Liver (tissue), 9 donors: ENCODE results near the gene TGFBI. TPM values are rescaled to one million over a fixed set of nuclear protein-coding genes. Genes with fewer than 3 reads are reported as not detected.

ENCODE experiments used
- DNase-seq: peaks from one replicate; pipeline ENCODE4 v3.0.0-alpha.2; 2017; ENCODE audit warnings: low spot score
- H3K27ac ChIP-seq, 2 donors: one replicate each; pipeline ENCODE4 v1.7.0; 2013; ENCODE audit warnings: inconsistent platforms in 2 of 2, low read length in 2 of 2, control low read depth in 1 of 2, low read depth in 1 of 2, mild to moderate bottlenecking in 1 of 2
- H3K27me3 ChIP-seq, 4 donors: one replicate each; pipeline versions ENCODE4 v1.6.1 to v1.7.0; 2013; ENCODE audit warnings: low read length in 3 of 4, inconsistent platforms in 1 of 4, mild to moderate bottlenecking in 1 of 4, moderate library complexity in 1 of 4; ENCODE audit not compliant: control insufficient read depth in 4 of 4, insufficient read depth in 4 of 4
- H3K36me3 ChIP-seq, 4 donors: one replicate each; pipeline versions ENCODE4 v1.6.1 to v1.7.0; 2013; ENCODE audit warnings: low read length in 3 of 4, mild to moderate bottlenecking in 3 of 4, low read depth in 1 of 4, moderate library complexity in 1 of 4; ENCODE audit not compliant: control insufficient read depth in 4 of 4, insufficient read depth in 3 of 4
- H3K4me1 ChIP-seq, 4 donors: one replicate each; pipeline versions ENCODE4 v1.6.1 to v1.7.0; 2013; ENCODE audit warnings: low read length in 3 of 4, mild to moderate bottlenecking in 3 of 4, moderate library complexity in 1 of 4; ENCODE audit not compliant: control insufficient read depth in 4 of 4, insufficient read depth in 4 of 4
- H3K4me3 ChIP-seq, 3 donors: one replicate each; pipeline versions ENCODE4 v1.6.1 to v1.7.0; 2013; ENCODE audit warnings: low read length in 3 of 3, control low read depth in 1 of 3, low read depth in 1 of 3, mild to moderate bottlenecking in 1 of 3
- H3K9ac ChIP-seq, 2 donors: one replicate each; pipeline ENCODE4 v1.7.0; 2013; ENCODE audit warnings: low read length in 2 of 2, mild to moderate bottlenecking in 2 of 2, moderate library complexity in 2 of 2, control low read depth in 1 of 2, low read depth in 1 of 2
- H3K9me3 ChIP-seq, 4 donors: one replicate each; pipeline versions ENCODE4 v1.6.1 to v1.7.0; 2013; ENCODE audit warnings: low read length in 3 of 4; ENCODE audit not compliant: control insufficient read depth in 4 of 4
- EGR1 ChIP-seq, 2 donors: IDR thresholded peaks; 2 replicates each; pipeline ENCODE4 v1.6.1; 2016 to 2018; ENCODE audit warnings: antibody characterized with exemption in 2 of 2, low read depth in 2 of 2
- FOXA1 ChIP-seq: IDR thresholded peaks from 2 replicates; pipeline ENCODE4 v1.6.1; 2016; ENCODE audit warnings: antibody characterized with exemption
- FOXA2 ChIP-seq: IDR thresholded peaks from 2 replicates; pipeline ENCODE4 v1.6.1; 2016; ENCODE audit warnings: antibody characterized with exemption
- GABPA ChIP-seq, 2 donors: IDR thresholded peaks in 1 of 2; conservative IDR thresholded peaks in 1 of 2; 2 replicates each; pipeline ENCODE4 v1.6.1; 2016; ENCODE audit warnings: antibody characterized with exemption in 2 of 2, mild to moderate bottlenecking in 1 of 2, moderate library complexity in 1 of 2
- HNF4A ChIP-seq, 2 donors: conservative IDR thresholded peaks; 2 replicates each; pipeline ENCODE4 v1.6.1; 2016; ENCODE audit warnings: antibody characterized with exemption in 2 of 2, mild to moderate bottlenecking in 2 of 2
- HNF4G ChIP-seq: IDR thresholded peaks from 2 replicates; pipeline ENCODE4 v1.6.1; 2016; ENCODE audit warnings: antibody characterized with exemption
- JUND ChIP-seq, 2 donors: IDR thresholded peaks; 2 replicates each; pipeline ENCODE4 v1.6.1; 2016; ENCODE audit warnings: antibody characterized with exemption in 2 of 2
- NR2F2 ChIP-seq: IDR thresholded peaks from 2 replicates; pipeline ENCODE4 v1.6.1; 2016; ENCODE audit warnings: antibody characterized with exemption
- RAD21 ChIP-seq, 2 donors: IDR thresholded peaks; 2 replicates each; pipeline ENCODE4 v1.6.1; 2016; ENCODE audit warnings: antibody characterized with exemption in 2 of 2, mild to moderate bottlenecking in 2 of 2
- RXRA ChIP-seq, 2 donors: IDR thresholded peaks; 2 replicates each; pipeline ENCODE4 v1.6.1; 2017 to 2018; ENCODE audit warnings: antibody characterized with exemption in 2 of 2, mild to moderate bottlenecking in 1 of 2
- SP1 ChIP-seq: IDR thresholded peaks from 2 replicates; pipeline ENCODE4 v1.6.1; 2018; ENCODE audit warnings: antibody characterized with exemption, mild to moderate bottlenecking
- TAF1 ChIP-seq: conservative IDR thresholded peaks from 2 replicates; pipeline ENCODE4 v1.6.1; 2016; ENCODE audit warnings: antibody characterized with exemption, mild to moderate bottlenecking
- YY1 ChIP-seq: IDR thresholded peaks from 2 replicates; pipeline ENCODE4 v1.6.1; 2016; ENCODE audit warnings: antibody characterized with exemption, mild to moderate bottlenecking
- WGBS: extraction: QIAGEN DNeasy Blood & Tissue Kit; methylation state at CpG from one replicate; pipeline ENCODE4 v1.1.7; 2013; 5-methylcytosine and 5-hydroxymethylcytosine counted together
- polyA plus RNA-seq, 2 donors: library from polyadenylated mRNA; stranded (reverse) in 1 of 2; unstranded in 1 of 2; fragments of 200-250 nt in 1 of 2; fragments of >200 nt in 1 of 2; fragmentation: Nextera tagmentation in 1 of 2; extraction: Ambion mirVana in 1 of 2; gene quantifications; one replicate each; pipeline versions ENCODE4 v1.2.1 to v1.2.3, GENCODE V29; 2013 to 2015
- total RNA-seq, 2 donors: library from RNA; depleted of rRNA; stranded (reverse); fragments of >200 nt; gene quantifications; one replicate each; pipeline ENCODE4 v1.2.3, GENCODE V29; 2014
- TF ChIP-seq, protein P1 (sequence below): IDR thresholded peaks from 2 replicates; pipeline ENCODE4 v1.6.1; 2016; ENCODE audit warnings: antibody characterized with exemption
- TF ChIP-seq, protein P2 (sequence below): IDR thresholded peaks from 2 replicates; pipeline ENCODE4 v1.6.1; 2016; ENCODE audit warnings: antibody characterized with exemption, mild to moderate bottlenecking
- TF ChIP-seq, protein P3 (sequence below): IDR thresholded peaks from 2 replicates; pipeline ENCODE4 v1.6.1; 2016; ENCODE audit warnings: antibody characterized with exemption
- TF ChIP-seq, protein P4 (sequence below): IDR thresholded peaks from 2 replicates; pipeline ENCODE4 v1.6.1; 2016; ENCODE audit warnings: antibody characterized with exemption
- donor health status: healthy.
- donor health status: healthy.
- donor health status: healthy.
- donor health status: healthy.
- donor health status: healthy.

The TGFBI gene
- total and polyA plus RNA-seq, 4 donors, result 33.7 to 144 (median 44.1) TPM

DNA sequence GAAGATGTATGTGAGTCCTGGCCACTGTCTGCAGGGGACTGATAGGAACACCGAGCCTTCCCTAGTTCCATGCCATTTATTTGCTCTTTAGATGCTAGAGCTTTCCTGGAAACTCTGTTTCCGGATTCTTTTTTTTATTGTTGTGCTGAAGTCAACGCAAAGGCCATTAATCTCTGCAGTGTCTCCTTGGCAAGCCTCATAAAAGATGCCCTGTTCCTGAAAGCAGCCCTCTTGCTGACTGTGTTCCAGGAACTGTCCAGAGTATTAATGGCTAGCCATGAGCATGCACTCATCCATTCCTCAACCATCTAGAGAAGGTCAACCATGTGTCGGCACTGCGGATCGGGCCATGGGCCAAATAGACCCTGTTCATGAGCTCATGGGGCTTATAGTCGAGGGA is 61.0 kb downstream of the TGFBI start:
- Histone ChIP-seq H3K27ac (no peak overlapping the region), H3K4me3 (no peak overlapping the region), H3K9me3 (no peaks in the 10 kb centered on the region), H3K27me3 (no peaks in the 10 kb centered on the region), H3K36me3 (no peaks in the 10 kb centered on the region), H3K4me1 (peaks cover 2 to 16% (median 4%) of the 10 kb centered on the region in 4 donors), H3K9ac (no peak overlapping the region)
- 71% methylated on average over 7 of the region's 7 CpGs for WGBS
- TF ChIP-seq RAD21 (IDR thresholded peaks at IDR 0.05) (no peak), HNF4A (conservative IDR thresholded peaks at IDR 0.05) (no peak), FOXA2 (no peak), EGR1 (IDR thresholded peaks at IDR 0.05; ENCODE audit: low read depth in 2 of 2) (no peak), HNF4G (no peak), GABPA (IDR thresholded peaks at IDR 0.05 in 1 of 2, conservative IDR thresholded peaks at IDR 0.05 in 1 of 2) (no peak), JUND (IDR thresholded peaks at IDR 0.05) (no peak), FOXA1 (no peak), TAF1 (no peak), YY1 (no peak), NR2F2 (no peak), RXRA (IDR thresholded peaks at IDR 0.05) (no peak), SP1 (no peak)
- TF ChIP-seq, protein P1, sequence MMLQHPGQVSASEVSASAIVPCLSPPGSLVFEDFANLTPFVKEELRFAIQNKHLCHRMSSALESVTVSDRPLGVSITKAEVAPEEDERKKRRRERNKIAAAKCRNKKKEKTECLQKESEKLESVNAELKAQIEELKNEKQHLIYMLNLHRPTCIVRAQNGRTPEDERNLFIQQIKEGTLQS, result no peak
- TF ChIP-seq, protein P2, sequence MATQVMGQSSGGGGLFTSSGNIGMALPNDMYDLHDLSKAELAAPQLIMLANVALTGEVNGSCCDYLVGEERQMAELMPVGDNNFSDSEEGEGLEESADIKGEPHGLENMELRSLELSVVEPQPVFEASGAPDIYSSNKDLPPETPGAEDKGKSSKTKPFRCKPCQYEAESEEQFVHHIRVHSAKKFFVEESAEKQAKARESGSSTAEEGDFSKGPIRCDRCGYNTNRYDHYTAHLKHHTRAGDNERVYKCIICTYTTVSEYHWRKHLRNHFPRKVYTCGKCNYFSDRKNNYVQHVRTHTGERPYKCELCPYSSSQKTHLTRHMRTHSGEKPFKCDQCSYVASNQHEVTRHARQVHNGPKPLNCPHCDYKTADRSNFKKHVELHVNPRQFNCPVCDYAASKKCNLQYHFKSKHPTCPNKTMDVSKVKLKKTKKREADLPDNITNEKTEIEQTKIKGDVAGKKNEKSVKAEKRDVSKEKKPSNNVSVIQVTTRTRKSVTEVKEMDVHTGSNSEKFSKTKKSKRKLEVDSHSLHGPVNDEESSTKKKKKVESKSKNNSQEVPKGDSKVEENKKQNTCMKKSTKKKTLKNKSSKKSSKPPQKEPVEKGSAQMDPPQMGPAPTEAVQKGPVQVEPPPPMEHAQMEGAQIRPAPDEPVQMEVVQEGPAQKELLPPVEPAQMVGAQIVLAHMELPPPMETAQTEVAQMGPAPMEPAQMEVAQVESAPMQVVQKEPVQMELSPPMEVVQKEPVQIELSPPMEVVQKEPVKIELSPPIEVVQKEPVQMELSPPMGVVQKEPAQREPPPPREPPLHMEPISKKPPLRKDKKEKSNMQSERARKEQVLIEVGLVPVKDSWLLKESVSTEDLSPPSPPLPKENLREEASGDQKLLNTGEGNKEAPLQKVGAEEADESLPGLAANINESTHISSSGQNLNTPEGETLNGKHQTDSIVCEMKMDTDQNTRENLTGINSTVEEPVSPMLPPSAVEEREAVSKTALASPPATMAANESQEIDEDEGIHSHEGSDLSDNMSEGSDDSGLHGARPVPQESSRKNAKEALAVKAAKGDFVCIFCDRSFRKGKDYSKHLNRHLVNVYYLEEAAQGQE, result no peak
- TF ChIP-seq, protein P3, sequence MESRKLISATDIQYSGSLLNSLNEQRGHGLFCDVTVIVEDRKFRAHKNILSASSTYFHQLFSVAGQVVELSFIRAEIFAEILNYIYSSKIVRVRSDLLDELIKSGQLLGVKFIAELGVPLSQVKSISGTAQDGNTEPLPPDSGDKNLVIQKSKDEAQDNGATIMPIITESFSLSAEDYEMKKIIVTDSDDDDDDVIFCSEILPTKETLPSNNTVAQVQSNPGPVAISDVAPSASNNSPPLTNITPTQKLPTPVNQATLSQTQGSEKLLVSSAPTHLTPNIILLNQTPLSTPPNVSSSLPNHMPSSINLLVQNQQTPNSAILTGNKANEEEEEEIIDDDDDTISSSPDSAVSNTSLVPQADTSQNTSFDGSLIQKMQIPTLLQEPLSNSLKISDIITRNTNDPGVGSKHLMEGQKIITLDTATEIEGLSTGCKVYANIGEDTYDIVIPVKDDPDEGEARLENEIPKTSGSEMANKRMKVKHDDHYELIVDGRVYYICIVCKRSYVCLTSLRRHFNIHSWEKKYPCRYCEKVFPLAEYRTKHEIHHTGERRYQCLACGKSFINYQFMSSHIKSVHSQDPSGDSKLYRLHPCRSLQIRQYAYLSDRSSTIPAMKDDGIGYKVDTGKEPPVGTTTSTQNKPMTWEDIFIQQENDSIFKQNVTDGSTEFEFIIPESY, result no peak
- no peak for DNase-seq

DNA sequence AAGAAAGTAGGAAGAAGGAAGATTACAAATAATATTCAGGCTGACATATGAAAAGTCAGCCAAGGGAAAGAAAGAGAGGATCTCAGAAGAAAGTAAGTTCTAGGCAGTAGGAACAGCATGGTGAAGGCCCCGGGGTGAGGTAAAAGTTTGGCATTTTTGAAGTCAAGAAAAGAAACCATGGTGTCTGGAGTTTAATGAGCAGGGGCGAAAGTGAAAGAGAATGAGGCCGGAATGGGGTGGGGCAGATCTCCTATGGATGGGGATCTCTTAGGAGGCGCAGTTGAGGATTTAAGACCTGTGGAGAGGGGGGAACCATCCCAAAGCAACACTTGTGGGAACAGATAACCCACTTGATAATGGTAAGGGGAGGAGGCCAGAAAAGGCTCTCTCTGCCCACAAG is 61.5 kb downstream of the TGFBI start:
- 90% methylated on average over 4 of the region's 4 CpGs for WGBS
- Histone ChIP-seq H3K9ac (no peak overlapping the region), H3K4me3 (no peak overlapping the region), H3K27ac (no peak overlapping the region), H3K27me3 (no peaks in the 10 kb centered on the region), H3K9me3 (no peaks in the 10 kb centered on the region), H3K36me3 (no peaks in the 10 kb centered on the region), H3K4me1 (peaks cover 6 to 20% (median 8%) of the 10 kb centered on the region in 4 donors)
- TF ChIP-seq, protein P4, sequence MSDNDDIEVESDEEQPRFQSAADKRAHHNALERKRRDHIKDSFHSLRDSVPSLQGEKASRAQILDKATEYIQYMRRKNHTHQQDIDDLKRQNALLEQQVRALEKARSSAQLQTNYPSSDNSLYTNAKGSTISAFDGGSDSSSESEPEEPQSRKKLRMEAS, result no peak
- no peak for TF ChIP-seq EGR1 (IDR thresholded peaks at IDR 0.05; ENCODE audit: low read depth in 2 of 2)
- TF ChIP-seq NR2F2, result no peak
- DNase-seq, result no peak
